ENCODE measurements around the gene USP1.

Gene USP1

GRCh38 chr1:62494137-62494536 lies 57.3 kb downstream of the USP1 start:
- no peak for DNase-seq

- no peak for DNase-seq
Observed at GRCh38 chr1:62500210-62500609, 63.4 kb downstream of the USP1 start.

Measured in KG1 (cell line).